ENCODE results near the gene SERPINE2. TPM values are rescaled to one million over a fixed set of nuclear protein-coding genes. Genes with fewer than 3 reads are reported as not detected.

Gene SERPINE2
- total RNA-seq, 1 experiment from 2014 or later = 3.8 TPM

DNA sequence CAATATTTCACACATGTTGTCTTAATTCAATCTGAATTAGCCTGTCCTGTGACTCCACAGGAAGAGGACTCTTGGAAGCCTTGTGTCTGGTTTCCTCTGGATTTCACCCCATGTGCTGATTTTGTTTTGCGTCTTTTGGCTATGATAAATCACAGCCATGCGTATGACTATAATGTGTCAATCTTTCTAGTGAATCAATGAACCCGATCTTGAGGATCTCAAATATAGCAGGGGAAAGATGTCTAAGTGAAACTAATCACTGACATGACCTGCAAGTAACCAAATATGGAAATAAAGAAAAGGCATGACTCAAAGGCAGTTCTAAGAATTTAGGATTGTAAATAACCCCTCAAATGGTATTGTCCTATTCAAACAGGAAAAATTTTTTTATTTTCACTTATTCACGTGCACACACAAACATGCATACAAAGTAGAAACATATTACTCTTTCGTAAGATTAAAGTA, 102.2 kb downstream of the SERPINE2 start:
- H3K9me3 ChIP-seq = no peaks in the 10 kb centered on the region
- H3K9me3 Mint-ChIP-seq (ENCODE audit: unreplicated experiment) = no peaks in the 10 kb centered on the region
- H3K36me3 Mint-ChIP-seq (ENCODE audit: insufficient read depth, unreplicated experiment) = peaks cover 8% of the 10 kb centered on the region
- CTCF ChIA-PET = interaction anchor here (0.6 to 1.2 kb wide), 2 partner anchors 8 to 99 kb away, joined by 3 to 4 read pairs; partner anchors contain the start of gene WDFY1
- H3K27me3 ChIP-seq (replicated peaks; ENCODE audit: control insufficient read depth, insufficient read depth, low read length) = no peaks in the 10 kb centered on the region
- H3K4me1 ChIP-seq = peaks cover 80% of the 10 kb centered on the region
- intact Hi-C loops (cut with micrococcal nuclease; ENCODE audit: unreplicated experiment) = no loop called here
- no peak for DNase-seq
- POLR2A ChIA-PET = no interaction called here
- no peak overlapping the region for H3K27ac Mint-ChIP-seq (ENCODE audit: unreplicated experiment)
- no peaks in the 10 kb centered on the region for H3K27me3 Mint-ChIP-seq (ENCODE audit: insufficient read depth, unreplicated experiment)
- no TSS peak for BruUV-seq (replicated peaks)
- TF ChIP-seq, protein P1, sequence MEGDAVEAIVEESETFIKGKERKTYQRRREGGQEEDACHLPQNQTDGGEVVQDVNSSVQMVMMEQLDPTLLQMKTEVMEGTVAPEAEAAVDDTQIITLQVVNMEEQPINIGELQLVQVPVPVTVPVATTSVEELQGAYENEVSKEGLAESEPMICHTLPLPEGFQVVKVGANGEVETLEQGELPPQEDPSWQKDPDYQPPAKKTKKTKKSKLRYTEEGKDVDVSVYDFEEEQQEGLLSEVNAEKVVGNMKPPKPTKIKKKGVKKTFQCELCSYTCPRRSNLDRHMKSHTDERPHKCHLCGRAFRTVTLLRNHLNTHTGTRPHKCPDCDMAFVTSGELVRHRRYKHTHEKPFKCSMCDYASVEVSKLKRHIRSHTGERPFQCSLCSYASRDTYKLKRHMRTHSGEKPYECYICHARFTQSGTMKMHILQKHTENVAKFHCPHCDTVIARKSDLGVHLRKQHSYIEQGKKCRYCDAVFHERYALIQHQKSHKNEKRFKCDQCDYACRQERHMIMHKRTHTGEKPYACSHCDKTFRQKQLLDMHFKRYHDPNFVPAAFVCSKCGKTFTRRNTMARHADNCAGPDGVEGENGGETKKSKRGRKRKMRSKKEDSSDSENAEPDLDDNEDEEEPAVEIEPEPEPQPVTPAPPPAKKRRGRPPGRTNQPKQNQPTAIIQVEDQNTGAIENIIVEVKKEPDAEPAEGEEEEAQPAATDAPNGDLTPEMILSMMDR (IDR thresholded peaks at IDR 0.05; ENCODE audit: insufficient read depth in 1 of 2, low read depth in 1 of 2, low read length in 1 of 2, severe bottlenecking in 1 of 2, unreplicated experiment in 1 of 2) = no peak
- no peak overlapping the region for H3K4me3 Mint-ChIP-seq (ENCODE audit: unreplicated experiment)
- no peaks in the 10 kb centered on the region for H3K36me3 ChIP-seq (ENCODE audit: control insufficient read depth, insufficient read depth, low read length)
- no peak overlapping the region for H3K4me3 ChIP-seq (ENCODE audit: low read depth, low read length)
- peaks cover 28% of the 10 kb centered on the region for H3K4me1 Mint-ChIP-seq (ENCODE audit: low read depth, unreplicated experiment)

DNA sequence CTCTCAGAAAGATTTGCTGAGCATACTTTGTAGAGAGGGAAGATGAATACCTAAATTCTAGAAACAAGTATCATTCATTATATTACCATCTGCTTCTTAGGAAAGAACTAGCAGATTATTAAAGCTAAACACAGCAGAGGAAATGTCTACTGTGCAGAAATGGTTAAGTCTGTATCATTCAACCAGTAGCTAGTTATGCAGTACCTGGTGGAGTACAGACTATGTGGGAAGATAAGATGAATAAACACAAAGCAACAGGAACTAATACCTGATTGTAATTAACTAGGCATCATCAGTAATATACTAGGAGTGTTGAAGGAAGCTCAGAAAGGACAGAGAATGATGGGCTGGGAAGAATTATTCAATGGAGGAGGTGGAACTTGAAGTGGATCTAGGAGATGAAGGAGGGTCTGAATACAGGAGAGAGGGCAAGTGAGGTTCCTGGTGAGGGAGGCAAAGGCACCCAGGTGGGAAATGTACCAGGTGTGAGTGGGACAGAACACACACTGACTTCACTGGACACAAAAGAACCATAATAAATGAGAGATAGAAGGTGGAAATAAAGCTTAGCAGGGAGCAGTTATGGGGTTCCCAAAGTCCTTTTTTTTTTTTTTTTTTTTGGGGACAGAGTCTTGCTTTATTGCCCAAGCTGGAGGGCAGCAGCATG, 103.5 kb downstream of the SERPINE2 start:
- H3K9me3 ChIP-seq = no peaks in the 10 kb centered on the region
- intact Hi-C loops (cut with micrococcal nuclease; ENCODE audit: unreplicated experiment) = no loop called here
- TF ChIP-seq, protein P1 (IDR thresholded peaks at IDR 0.05; ENCODE audit: insufficient read depth in 1 of 2, low read depth in 1 of 2, low read length in 1 of 2, severe bottlenecking in 1 of 2, unreplicated experiment in 1 of 2) = no peak
- no peak overlapping the region for H3K4me3 ChIP-seq (ENCODE audit: low read depth, low read length)
- H3K4me3 Mint-ChIP-seq (ENCODE audit: unreplicated experiment) = peak overlapping the region; percentile 11
- DNase-seq = no peak
- H3K4me1 Mint-ChIP-seq (ENCODE audit: low read depth, unreplicated experiment) = peaks cover 24% of the 10 kb centered on the region
- no peaks in the 10 kb centered on the region for H3K36me3 ChIP-seq (ENCODE audit: control insufficient read depth, insufficient read depth, low read length)
- CTCF ChIA-PET = interaction anchor here (0.5 to 1.2 kb wide), 2 partner anchors 9 to 205 kb away, joined by 3 to 4 read pairs; partner anchors contain the start of gene WDFY1
- H3K36me3 Mint-ChIP-seq (ENCODE audit: insufficient read depth, unreplicated experiment) = peaks cover 3% of the 10 kb centered on the region
- no peaks in the 10 kb centered on the region for H3K27me3 ChIP-seq (replicated peaks; ENCODE audit: control insufficient read depth, insufficient read depth, low read length)
- no TSS peak for BruUV-seq (replicated peaks)
- H3K27me3 Mint-ChIP-seq (ENCODE audit: insufficient read depth, unreplicated experiment) = no peaks in the 10 kb centered on the region
- H3K4me1 ChIP-seq = peaks cover 82% of the 10 kb centered on the region
- H3K27ac Mint-ChIP-seq (ENCODE audit: unreplicated experiment) = peak overlapping the region; percentile 34
- H3K9me3 Mint-ChIP-seq (ENCODE audit: unreplicated experiment) = no peaks in the 10 kb centered on the region
- POLR2A ChIA-PET = interaction anchor here (0.6 kb wide), 1 partner anchor 95 kb away, joined by 3 read pairs; no protein-coding TSS in a partner anchor

GRCh38 chr2:223934870-223935269, 104.2 kb downstream of the SERPINE2 start:
- peak overlapping the region; percentile 34 for H3K27ac Mint-ChIP-seq (ENCODE audit: unreplicated experiment)
- POLR2A ChIA-PET = interaction anchor here (0.6 kb wide), 1 partner anchor 95 kb away, joined by 3 read pairs; no protein-coding TSS in a partner anchor

More at GRCh38 chr2:223934870-223935269, 104.2 kb downstream of the SERPINE2 start:
- BruUV-seq (replicated peaks) = no TSS peak
- no peaks in the 10 kb centered on the region for H3K27me3 ChIP-seq (replicated peaks; ENCODE audit: control insufficient read depth, insufficient read depth, low read length)
- CTCF ChIA-PET = interaction anchor here (0.5 kb wide), 1 partner anchor 206 kb away, joined by 3 read pairs; no protein-coding TSS in a partner anchor
- Mint-ChIP-seq H3K36me3 (ENCODE audit: insufficient read depth, unreplicated experiment) (peaks cover 10% of the 10 kb centered on the region), H3K4me1 (ENCODE audit: low read depth, unreplicated experiment) (peaks cover 31% of the 10 kb centered on the region), H3K27me3 (ENCODE audit: insufficient read depth, unreplicated experiment) (no peaks in the 10 kb centered on the region), H3K4me3 (ENCODE audit: unreplicated experiment) (no peak overlapping the region), H3K9me3 (ENCODE audit: unreplicated experiment) (no peaks in the 10 kb centered on the region)
- intact Hi-C loops (cut with micrococcal nuclease; ENCODE audit: unreplicated experiment) = no loop called here
- no peaks in the 10 kb centered on the region for H3K36me3 ChIP-seq (ENCODE audit: control insufficient read depth, insufficient read depth, low read length)
- TF ChIP-seq, protein P1 (IDR thresholded peaks at IDR 0.05; ENCODE audit: insufficient read depth in 1 of 2, low read depth in 1 of 2, low read length in 1 of 2, severe bottlenecking in 1 of 2, unreplicated experiment in 1 of 2) = no peak
- peaks cover 81% of the 10 kb centered on the region for H3K4me1 ChIP-seq
- no peak overlapping the region for H3K4me3 ChIP-seq (ENCODE audit: low read depth, low read length)
- no peaks in the 10 kb centered on the region for H3K9me3 ChIP-seq
- no peak for DNase-seq
